GM18870 (cell line): Measurements from ENCODE around the gene KANSL1.

Experiments
- ATAC-seq: cut with Tn5 transposase; IDR thresholded peaks from one replicate; pipeline ENCODE4 v1.9.1; 2021; ENCODE audit warnings: moderate library complexity; ENCODE audit not compliant: unreplicated experiment

Gene KANSL1

DNA sequence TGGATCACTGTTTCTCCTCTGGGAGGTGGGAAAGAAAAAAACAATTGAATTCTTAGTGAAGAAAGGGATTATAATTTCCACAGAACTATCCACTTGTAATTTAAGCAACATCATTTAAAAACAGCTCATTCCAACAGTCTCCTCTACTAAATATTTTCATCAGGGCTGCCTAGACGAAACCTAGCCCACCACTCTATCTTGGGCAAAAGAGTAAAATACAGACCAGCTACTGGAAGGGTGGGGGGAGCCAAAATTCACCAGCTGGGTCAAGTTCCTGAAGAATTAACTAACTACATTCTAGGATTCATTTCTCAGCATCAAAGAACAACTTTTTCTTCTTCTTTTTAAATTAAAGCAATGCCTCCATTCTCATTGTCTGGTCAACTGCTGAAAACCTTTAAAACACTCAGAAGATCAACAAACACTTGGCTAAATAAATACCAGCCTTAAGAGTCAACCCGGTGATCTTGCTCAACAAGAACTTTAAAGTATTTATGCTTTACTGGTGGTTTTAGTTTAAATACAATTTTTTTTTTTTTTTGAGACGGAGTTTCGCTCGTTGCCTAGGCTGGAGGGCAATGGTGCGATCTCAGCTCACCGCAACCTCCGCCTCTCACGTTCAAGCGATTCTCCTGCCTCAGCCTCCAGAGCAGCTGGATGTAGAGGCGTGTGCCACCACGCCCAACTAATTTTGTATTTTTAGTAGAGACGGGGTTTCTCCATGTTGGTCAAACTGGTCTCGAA lies 25.2 kb downstream of the KANSL1 start:
- no peak for ATAC-seq

DNA sequence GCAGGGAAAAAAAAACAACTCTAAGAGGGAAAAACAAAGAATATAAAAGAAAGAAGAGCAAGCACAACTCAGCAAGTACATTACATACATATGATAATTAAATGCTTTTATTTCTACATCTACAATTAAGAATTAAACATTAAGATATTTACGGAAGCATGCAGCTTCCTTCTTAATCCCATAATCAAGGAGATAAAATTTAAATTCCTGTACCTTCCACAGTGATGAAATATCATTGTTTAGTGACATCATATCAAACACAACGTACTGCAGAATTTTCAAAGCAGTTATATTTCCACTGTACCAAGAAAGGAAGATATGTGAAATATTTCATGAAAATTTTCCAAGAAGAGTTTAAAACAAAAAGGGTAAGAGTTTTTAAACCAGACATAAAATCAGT lies 26.0 kb downstream of the KANSL1 start:
- no peak for ATAC-seq

DNA sequence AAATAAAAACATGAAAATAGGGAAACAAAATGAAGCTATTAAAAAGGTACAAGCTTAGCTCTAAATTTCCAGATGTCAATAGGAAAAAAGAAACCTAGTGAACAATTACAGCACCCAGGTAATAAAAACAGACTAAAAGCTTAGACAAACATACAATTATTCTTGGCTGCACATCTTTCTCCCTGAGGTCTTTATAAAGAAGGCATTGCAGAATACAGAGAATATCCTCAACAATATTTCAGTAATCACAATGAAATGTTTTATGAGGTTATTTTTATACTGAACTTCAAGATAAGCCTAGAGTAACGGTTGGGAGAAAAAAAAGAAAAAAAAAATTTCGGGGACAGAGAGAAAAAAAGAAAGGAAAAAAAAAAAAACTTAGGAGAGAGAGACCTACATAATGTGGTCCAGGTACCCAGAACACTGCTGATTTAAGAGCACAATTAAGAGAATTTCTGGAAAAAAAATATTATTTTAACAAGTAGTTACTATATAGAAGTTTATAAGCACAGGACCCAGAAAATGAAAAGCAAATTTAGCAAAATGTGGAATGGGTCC lies 26.5 kb downstream of the KANSL1 start:
- ATAC-seq, result no peak

DNA sequence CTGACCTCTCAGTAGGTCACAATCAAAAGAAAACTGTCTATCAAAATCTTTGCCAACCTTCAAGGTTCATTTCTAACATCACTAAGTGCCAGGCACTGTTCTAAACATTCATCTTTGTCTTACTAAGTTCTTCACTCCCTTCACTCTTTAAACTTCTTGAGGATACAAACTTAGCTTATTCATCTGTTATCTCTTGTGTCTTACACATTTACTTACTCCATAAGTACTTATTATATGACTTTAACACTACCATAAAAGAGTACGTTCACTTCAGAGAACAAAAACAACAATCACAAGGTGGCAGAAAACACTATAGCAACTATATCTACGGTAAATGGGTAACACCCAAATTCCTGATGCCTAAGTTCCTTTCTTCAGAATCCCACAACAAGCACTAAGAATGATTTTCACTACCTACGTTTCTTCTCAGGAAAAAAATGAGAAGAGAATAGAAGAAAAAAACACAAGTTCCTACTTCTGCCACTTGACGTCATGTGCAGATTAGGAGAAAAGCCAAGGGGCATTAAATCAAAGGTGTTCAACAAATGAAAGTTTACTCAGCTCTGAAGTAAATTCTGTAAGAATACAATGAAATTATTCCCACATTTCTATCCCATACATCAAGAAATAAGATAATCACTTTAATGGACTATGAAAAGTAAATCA lies 29.2 kb downstream of the KANSL1 start:
- ATAC-seq, result no peak

DNA sequence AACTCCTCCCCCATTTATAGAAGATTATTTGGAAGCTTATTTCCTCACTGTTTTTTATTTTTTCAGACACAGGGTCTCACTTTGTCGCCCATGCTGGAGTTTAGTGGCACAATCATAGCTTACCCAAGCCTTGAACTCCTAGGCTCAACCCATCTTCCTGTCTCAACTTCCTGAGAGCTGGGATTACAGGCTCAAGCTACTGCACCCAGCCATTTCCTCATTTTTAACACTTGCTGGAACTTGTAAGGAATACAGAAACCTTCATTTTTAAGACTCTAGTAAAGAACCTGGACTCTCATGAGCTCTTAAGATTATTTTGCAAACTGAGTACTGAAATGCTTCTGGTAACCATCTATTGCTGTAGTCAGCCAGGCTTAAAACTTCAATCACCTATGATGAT lies 29.9 kb downstream of the KANSL1 start:
- ATAC-seq, result no peak

DNA sequence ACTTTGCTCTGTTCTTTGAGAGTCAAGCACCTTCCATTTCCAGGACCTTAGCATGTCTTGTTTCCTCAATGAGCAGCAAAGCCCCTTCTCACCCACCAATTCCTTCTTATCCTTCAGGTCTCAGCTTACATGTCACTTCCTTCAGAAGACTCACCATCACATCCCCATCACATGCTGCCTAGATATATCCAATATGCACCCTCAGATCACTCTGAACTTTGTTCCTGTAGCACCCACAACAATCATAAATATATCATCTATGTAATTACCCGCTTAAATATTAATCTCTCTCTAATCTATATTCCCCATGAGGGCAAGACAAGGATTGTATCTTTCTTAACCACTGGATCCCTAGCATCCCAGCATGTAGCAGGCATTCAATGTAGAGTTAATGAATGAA lies 30.4 kb downstream of the KANSL1 start:
- ATAC-seq, result no peak

DNA sequence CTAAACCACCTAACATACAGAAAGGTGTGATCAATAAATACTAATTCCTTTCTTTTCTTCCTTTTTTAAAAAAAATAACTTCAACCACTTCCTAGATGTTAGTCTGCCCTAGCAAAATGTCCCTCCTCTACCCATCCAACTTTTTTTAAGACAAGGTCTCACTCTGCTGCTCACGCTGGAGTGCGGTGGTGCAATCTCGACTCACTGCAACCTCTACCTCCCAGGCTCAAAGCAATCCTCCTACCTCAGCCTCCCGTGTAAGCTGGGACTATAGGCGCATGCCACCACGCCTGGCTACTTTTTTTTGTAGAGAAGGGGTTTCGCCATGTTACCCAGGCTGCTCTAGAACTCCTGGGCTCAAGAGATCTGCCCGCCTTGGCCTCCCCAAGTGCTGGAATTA lies 33.1 kb downstream of the KANSL1 start:
- ATAC-seq, result no peak

DNA sequence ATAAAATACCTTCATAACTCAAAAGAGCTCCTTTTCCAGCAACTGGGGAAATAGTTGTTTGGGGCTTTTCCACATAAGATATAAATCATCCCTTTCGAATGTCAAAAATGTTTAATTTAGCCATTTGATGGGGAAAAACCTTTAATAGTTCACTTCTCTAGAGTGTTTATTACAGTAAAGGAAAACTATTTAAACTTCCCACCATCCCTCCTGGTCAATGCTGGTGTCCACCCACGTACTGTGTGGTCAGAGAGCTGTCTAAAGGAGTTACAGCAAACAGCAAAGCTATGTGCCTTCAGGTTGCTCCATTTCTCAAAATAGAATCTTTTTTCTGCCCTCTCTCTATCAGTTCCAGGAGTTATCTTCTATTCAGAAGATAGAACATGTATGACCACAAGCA lies 33.5 kb downstream of the KANSL1 start:
- ATAC-seq, result no peak

DNA sequence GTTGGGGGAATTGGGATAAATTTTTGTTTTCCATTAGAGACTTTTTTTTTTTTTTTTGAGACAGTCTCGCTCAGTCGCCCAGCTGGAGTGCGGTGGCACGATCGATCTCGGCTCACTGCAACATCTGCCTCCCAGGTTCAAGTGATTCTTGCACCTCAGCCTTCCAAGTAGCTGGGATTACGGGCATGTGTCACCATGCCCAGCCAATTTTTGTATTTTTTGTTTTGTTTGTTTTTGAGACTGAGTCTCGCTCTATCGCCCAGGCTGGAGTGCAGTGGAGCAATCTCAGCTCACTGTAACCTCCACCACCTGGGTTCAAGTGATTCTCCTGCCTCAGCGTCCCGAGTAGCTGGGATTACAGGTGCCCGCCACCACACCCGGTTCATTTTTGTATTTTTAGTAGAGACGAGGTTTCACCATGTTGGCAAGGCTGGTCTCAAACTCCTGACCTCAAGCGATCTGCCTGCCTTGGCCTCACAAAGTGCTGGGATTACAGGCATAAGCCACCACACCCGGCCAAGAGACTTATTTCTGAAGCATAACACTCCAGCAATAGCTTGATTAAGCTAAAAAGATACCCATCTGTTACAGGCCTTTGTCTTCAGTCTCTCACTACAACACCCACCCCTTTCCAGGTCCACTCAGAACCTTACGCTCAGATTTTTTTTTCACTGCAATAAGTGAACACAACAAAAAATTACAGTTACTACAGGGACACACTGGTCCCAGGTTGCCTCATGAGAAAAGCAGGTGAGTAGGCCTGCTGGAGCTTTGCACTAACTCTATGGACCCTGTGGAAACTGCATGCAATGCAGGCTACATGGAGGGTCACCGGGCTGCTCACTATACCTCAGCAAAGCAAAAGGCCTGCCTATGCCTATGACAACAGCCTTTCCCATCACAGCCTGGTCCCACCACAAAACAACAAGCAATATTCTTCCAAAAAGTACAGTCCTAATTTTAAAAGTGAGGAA lies 34.6 kb downstream of the KANSL1 start:
- ATAC-seq, result no peak

DNA sequence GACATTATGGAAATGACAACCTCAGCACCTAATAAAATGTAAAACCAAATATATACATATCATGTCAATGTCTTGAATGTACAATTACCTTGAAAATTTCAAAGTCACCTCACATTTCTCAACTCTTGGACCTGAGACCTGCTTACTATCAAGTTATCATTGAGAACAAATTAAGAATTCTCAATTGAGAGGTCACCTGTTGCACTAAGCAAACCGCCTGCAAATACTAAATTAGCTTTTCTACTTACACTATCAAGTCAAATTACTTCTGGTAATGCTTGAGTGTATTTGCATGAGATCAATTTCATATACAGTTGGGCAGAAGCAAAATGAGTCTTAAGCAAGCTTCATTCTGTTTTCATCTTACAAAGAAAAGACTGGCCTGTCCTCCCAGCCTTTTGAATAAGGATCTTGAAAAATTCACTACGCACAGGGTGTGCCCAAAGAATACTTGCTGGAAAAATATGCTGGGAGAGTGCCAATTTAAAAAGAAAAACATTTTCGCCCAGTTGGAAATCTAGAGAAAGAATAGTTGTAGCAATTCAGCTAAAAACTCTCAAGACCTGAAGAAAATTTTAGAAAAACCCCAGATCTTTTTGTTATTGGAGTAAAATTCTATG lies 35.7 kb downstream of the KANSL1 start:
- no peak for ATAC-seq

DNA sequence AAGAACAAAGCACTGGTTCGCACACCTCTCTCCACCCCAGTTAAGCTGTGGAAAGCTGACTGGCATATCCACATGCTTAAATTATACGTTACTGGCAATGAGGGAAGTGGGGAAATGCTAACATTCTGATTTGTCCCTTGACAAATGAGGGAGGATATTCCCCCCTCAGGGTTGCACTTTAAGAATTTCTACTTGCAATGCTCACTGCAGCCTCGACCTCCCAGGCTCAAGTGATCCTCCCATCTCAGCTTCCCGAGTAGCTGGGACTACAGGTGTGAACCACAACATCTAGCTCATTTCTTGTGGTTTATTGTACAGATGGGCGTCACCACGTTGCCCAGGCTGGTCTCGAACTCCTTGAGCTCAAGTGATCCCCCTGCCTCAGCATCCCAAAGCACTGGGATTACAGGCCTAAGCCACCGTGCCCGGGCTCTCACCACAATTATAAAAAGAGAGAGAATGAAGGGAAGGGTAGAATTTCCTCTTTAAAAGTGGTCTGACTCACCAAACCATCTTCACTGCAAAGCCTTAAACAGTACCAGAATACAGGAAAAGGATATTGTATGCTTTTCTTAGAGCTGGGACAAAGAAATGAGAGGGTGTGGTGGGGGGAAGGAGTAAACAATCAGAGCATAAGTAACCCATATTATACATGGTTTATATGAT lies 38.9 kb downstream of the KANSL1 start:
- no peak for ATAC-seq

DNA sequence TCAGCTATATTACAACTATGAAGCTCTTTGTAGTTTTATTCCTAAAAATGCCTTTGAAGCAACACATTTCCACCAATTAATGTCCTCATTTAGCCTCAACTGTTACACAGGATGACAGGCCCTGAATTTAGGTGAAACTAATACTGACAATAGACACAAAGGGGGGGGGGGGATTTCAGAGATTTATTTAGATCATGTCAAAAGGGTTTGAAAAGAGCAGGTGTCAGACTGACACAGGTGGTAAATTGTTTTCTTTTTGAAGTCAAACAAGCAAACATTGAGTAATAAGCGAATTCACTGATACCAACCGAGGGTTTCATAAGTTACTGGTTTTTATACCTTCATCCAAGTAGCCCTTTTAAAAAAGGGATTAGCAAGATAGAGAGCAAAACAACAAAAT lies 40.8 kb downstream of the KANSL1 start:
- no peak for ATAC-seq

DNA sequence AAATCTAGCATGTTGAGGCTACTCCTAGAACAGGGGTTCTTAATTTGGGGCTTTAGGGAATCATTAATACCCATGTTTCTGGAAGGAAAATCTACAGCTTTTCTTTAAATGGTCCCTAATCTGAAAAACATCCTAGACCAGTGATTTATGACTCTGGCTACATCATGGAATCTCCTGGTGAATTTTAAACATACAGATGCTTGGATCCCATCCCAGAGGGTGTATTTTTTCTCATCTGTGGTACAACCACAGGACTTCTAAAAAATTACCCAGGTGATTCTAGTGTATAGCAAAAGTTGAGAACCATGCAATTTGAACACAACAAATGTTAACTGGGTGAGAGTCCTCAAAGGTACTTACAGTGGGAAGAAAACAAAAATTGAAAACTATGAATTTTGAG lies 41.5 kb downstream of the KANSL1 start:
- no peak for ATAC-seq

DNA sequence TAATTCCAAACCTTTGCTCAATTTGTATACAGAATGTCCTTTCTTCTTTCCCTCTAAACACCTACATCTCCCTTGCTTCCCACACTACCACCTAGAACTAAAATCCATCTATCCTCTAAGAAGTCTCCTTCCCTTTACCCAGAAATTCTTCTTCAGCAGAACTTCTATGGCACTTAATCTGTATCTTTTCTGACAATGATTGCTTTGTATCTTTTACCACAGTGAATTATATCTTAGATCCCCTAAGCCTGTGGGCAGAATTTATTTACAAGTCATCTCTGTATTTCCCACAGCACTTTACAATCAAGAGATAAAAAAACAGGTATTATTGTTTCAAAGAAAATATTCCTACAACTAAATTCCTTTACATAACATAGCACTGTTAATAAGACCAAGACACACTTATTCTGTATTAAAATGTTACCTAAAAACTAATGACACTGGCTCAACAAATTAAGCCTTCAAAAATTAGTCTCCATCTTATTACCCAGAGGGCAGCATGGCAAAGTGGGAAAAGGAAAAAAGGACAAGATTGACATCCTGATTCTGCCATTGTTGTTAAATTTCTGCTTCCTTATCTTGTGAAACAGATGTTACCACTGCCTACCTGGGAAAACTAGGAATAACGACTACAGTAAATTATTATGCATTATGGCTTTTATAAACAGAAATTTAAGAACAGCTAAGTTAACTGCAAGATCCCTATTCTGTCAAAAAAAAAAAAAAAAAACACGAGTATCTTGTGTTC lies 42.8 kb downstream of the KANSL1 start:
- no peak for ATAC-seq

DNA sequence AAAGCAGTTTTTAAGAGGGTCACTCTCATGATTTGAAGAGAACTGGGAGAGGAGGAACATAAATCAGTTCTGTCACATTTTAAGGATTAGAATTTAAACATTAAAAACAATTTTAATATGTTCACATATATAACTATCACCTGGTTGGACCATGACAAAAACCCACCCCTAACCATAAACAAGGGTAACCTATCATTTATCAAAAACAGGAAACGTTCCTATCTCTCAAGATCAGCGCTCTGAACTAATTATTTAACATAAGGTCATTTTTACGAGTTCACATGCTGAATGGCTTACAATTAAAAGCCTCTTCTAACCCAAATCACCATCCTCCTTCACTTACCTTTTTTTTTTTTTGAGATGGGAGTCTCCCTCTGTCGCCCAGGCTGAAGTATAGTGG lies 45.0 kb downstream of the KANSL1 start:
- no peak for ATAC-seq

DNA sequence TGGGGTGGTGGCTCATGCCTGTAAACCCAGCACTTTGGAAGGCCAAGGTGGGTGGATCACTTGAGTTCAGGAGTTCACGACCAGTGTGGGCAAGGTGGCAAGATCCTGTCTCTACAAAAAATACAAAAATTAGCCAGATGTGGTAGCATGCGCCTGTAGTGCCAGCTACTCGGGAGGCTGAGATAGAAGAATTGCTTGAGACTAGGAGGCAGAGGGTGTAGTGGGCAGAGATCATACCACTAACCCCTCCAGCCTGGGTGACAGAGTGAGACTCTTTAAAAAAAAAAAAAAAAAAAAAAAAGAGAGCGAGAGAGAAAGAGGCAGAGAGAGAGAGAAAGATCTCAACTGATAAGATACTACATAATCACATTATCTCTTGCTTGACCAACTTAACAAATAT lies 45.9 kb downstream of the KANSL1 start:
- ATAC-seq, result no peak

DNA sequence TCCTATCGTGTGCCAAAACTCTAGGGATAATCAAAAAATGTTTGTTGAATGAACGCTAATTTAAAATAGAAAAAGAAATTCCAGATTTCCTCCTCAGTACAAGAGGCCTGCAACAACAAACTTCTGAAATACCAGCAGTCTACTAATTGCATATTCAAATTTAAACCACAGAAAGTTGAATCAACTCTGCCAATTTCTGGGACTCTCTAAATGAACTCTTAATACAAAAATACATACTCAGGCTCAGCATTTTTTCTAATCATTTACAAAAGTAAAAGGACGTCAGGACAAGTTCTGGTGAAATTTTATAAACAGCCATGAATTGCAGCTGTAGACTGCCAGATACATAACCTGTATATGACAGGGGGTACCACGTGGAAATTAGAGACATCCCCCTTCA lies 49.0 kb downstream of the KANSL1 start:
- ATAC-seq, result no peak

DNA sequence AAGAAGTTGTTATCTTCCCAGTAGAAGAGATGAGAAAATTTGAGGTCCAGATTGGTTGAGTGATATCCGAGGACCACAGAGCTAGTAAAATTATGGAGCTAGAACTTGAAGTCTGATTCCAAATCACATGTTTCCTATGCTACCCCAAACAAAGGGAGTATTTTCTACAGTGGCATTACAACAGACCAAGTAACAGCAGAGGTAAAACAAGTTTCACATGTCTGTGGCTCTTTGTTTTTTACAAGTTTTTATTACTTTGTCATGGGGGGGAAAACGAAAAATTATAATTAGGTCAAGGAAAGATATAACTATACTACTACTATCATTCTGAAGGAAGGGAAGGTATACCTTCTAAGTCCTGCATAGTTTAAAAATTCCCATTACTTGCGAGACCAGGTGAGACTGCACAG lies 49.4 kb downstream of the KANSL1 start:
- no peak for ATAC-seq

DNA sequence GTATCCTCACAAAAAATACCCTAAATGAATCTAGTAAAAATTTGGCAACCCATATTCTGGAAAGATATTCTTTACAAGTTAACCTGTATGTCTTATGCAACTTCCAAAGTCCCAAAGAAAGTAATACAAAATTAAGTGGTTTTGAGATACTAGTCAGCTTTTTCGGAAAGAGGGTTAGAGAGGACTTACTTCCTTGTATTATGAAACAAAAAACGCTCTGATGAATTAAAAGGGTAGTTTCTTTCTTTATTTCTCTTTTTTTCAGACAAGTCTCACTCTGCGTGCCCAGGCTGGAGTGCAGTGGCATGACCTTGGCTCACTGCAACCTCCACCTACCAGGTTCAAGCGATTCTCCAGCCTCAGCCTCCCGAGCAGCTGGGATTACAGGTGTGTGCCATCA lies 51.6 kb downstream of the KANSL1 start:
- ATAC-seq, result no peak
